KMS-11 (cell line): ENCODE measurements around the gene MCC.

Experiments
- H2AFZ ChIP-seq: fragments of 200-600 bp; sonication (generic); 2 replicates; pipeline ENCODE4 v1.6.1; 2016; ENCODE audit warnings: antibody characterized with exemption, mixed run types, low read depth
- H3K27ac ChIP-seq: fragments of 200-600 bp; sonication (generic); 2 replicates; pipeline ENCODE4 v1.6.1; 2016; ENCODE audit warnings: mild to moderate bottlenecking, mixed run types
- H3K27me3 ChIP-seq: fragments of 200-600 bp; sonication (generic); 2 replicates; pipeline ENCODE4 v1.6.1; 2017; ENCODE audit warnings: mild to moderate bottlenecking, low read depth, mixed run types, moderate library complexity; ENCODE audit not compliant: insufficient read depth
- H3K36me3 ChIP-seq: fragments of 200-600 bp; sonication (generic); 2 replicates; pipeline ENCODE4 v1.6.1; 2017; ENCODE audit warnings: mild to moderate bottlenecking, mixed run types; ENCODE audit not compliant: insufficient read depth
- H3K4me1 ChIP-seq: fragments of 200-600 bp; sonication (generic); 2 replicates; pipeline ENCODE4 v1.6.1; 2016; ENCODE audit warnings: mild to moderate bottlenecking, low read depth, mixed run types; ENCODE audit not compliant: poor library complexity, severe bottlenecking
- H3K4me2 ChIP-seq: fragments of 200-600 bp; sonication (generic); 2 replicates; pipeline ENCODE4 v1.7.0; 2016; ENCODE audit warnings: mild to moderate bottlenecking, mixed run types
- H3K4me3 ChIP-seq: fragments of 200-600 bp; sonication (generic); IDR thresholded peaks from 2 replicates; pipeline ENCODE4 v1.6.1; 2017; ENCODE audit warnings: low read depth, low read length, mixed read lengths; ENCODE audit not compliant: insufficient read depth
- H3K79me2 ChIP-seq: fragments of 200-600 bp; sonication (generic); 2 replicates; pipeline ENCODE4 v1.6.1; 2016; ENCODE audit warnings: low read depth, mixed run types; ENCODE audit not compliant: insufficient read depth
- H3K9ac ChIP-seq: fragments of 200-600 bp; sonication (generic); 2 replicates; pipeline ENCODE4 v1.6.1; 2016; ENCODE audit warnings: mild to moderate bottlenecking, mixed run types
- H4K20me1 ChIP-seq: fragments of 200-600 bp; sonication (generic); 2 replicates; pipeline ENCODE4 v1.6.1; 2016; ENCODE audit warnings: mild to moderate bottlenecking, mixed run types; ENCODE audit not compliant: insufficient read depth
- TF ChIP-seq, protein P1 (sequence below): fragments of 200-600 bp; sonication (generic); conservative IDR thresholded peaks from 2 replicates; pipeline ENCODE4 v1.6.1; 2017; ENCODE audit warnings: low read depth, mild to moderate bottlenecking, antibody characterized with exemption, low read length, moderate library complexity, mixed read lengths

The MCC gene

DNA sequence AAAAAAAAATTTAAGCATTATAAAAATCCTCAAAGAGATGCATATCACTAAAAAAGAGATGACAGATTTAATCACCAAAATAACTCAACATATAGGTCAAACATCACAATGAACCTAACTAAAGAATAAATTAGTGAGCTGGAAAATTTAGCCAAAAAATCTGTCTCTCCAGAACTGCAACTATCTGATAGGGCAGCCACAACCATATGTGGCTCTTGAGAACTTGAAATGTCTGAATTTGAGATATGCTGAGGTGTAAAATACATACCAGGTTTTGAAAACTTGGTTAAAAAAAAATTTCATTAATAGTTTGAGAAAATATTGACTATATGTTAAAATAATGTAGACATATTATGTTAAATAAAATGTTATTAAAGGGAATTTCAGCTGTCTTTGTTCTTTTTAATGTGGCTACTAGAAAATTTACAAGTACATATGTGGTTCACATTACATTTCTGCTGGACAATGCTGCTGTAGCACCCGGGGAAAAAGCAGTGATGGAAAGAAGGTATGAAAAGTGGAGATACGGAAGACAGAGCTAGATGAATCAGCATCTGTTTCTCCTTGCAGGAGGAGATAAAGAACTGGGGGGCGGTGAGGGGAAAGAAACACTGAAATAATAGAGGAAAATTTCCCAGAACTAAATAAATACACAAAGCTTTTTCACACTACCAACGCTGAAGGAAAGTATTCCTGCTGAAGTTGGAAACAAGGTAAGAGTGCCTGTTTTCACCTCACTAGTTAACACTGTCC lies 445.6 kb downstream of the MCC start:
- Histone ChIP-seq H3K79me2 (no peaks in the 10 kb centered on the region), H4K20me1 (no peaks in the 10 kb centered on the region), H3K27ac (no peak overlapping the region), H2AFZ (no peak overlapping the region), H3K4me1 (no peaks in the 10 kb centered on the region), H3K4me2 (no peak overlapping the region), H3K9ac (no peak overlapping the region), H3K36me3 (no peaks in the 10 kb centered on the region), H3K27me3 (no peaks in the 10 kb centered on the region), H3K4me3 (no peak overlapping the region)
- TF ChIP-seq, protein P1, sequence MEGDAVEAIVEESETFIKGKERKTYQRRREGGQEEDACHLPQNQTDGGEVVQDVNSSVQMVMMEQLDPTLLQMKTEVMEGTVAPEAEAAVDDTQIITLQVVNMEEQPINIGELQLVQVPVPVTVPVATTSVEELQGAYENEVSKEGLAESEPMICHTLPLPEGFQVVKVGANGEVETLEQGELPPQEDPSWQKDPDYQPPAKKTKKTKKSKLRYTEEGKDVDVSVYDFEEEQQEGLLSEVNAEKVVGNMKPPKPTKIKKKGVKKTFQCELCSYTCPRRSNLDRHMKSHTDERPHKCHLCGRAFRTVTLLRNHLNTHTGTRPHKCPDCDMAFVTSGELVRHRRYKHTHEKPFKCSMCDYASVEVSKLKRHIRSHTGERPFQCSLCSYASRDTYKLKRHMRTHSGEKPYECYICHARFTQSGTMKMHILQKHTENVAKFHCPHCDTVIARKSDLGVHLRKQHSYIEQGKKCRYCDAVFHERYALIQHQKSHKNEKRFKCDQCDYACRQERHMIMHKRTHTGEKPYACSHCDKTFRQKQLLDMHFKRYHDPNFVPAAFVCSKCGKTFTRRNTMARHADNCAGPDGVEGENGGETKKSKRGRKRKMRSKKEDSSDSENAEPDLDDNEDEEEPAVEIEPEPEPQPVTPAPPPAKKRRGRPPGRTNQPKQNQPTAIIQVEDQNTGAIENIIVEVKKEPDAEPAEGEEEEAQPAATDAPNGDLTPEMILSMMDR: no peak

DNA sequence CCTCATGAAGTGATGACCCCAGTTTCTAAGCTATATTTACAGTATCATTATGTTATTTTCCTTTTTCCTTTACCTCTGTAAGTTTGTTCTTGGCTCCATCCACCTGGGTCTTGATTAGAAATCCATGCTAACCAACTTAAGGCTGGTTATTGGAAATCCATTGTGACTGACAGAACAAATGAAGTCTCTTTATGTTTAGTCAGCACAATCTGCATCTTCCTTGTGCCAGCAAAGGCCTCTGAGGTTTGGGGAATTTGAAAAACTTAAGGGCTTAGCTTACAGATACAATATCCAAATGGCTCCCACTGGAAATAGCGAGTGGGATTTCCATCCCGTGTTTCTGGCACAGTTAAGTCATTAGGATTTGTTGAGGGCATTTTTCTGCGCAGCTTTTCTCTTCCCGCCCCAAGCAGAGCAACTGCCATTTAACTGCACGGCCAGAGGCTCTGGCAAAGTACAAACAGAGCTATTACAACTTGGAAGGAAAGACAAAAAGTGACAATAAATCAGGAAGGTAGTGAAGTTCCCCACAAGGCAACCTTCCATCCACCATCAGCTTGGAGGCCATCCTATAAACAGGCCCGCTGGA lies 447.5 kb downstream of the MCC start:
- Histone ChIP-seq H3K79me2 (no peaks in the 10 kb centered on the region), H3K27ac (no peak overlapping the region), H3K27me3 (no peaks in the 10 kb centered on the region), H3K9ac (no peak overlapping the region), H3K4me1 (no peaks in the 10 kb centered on the region), H3K4me3 (no peak overlapping the region), H4K20me1 (no peaks in the 10 kb centered on the region), H3K36me3 (no peaks in the 10 kb centered on the region), H2AFZ (no peak overlapping the region), H3K4me2 (no peak overlapping the region)
- TF ChIP-seq, protein P1: no peak

DNA sequence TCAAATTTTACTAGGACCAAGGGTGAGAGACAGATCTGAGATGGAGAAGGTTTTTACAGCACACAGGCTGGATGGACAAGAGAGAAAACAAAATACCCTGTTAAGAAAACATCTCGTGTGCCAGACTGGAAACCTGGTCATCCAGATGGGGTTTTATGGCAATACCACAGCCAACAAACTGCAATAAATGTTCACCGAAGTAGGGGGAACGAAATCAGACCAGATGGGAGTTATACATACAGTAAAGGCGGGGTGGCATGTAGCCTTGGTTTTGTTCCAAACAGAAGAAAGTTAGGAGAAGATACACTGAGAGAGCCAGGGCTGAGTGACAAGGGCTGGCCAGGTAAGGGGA lies 448.3 kb downstream of the MCC start:
- no peaks in the 10 kb centered on the region for H3K27me3 ChIP-seq
- no peak overlapping the region for H3K9ac ChIP-seq
- no peaks in the 10 kb centered on the region for H3K79me2 ChIP-seq
- H3K36me3 ChIP-seq: no peaks in the 10 kb centered on the region
- no peaks in the 10 kb centered on the region for H4K20me1 ChIP-seq
- no peak overlapping the region for H3K4me2 ChIP-seq
- H3K4me3 ChIP-seq: no peak overlapping the region
- H2AFZ ChIP-seq: no peak overlapping the region
- no peak overlapping the region for H3K27ac ChIP-seq
- H3K4me1 ChIP-seq: no peaks in the 10 kb centered on the region
- TF ChIP-seq, protein P1: no peak

DNA sequence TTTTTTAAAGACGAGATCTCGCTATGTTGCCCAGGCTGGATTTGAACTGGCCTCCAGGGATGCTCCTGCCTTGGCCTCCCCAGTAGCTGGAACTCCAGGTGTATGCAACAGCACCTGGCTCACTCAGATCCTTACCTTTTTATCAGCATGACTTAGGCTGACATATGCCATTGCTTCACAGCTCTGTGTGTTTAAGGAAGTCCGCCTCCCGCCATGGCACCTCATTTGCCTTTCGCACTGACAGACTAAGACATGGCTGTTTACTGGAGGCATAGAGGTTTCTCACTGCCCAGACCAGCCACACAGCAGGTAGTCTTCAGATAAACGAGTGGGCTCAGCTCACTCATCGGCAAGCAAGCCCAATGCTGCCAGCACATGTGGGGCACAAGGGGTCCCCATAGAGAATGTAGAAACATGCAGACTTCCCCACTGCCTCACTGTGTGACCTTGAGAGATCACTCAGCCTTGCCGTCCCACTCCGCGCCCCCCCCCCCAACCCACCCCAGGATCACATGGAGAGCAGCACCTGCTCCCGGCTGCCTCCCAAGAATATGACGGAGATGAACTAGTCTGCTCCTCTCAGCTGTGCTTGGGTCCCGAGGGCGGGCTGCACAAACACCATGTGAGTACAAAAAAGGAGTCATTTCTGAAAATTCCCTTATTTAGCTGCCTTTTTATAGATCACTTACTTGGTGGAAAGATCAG lies 448.9 kb downstream of the MCC start:
- Histone ChIP-seq H3K4me3 (no peak overlapping the region), H3K27me3 (no peaks in the 10 kb centered on the region), H3K4me1 (no peaks in the 10 kb centered on the region), H4K20me1 (no peaks in the 10 kb centered on the region), H3K36me3 (no peaks in the 10 kb centered on the region), H3K27ac (no peak overlapping the region), H3K79me2 (no peaks in the 10 kb centered on the region), H3K4me2 (no peak overlapping the region), H3K9ac (no peak overlapping the region), H2AFZ (no peak overlapping the region)
- TF ChIP-seq, protein P1: no peak
